Epidermal melanocyte (primary cell): ENCODE measurements around the gene APCDD1L.
"Not testable (repeated sequence)": the region's sequence is repeated elsewhere in the genome, so short reads cannot be mapped to it uniquely, and the experiment has no call there.

ENCODE experiments used
- DNase-seq: peaks from one replicate; pipeline ENCODE4 v3.0.0; 2011; ENCODE audit warnings: low spot score; ENCODE audit not compliant: insufficient read length

The APCDD1L gene

GRCh38 chr20:58446264-58446959 lies 68.8 kb downstream of the APCDD1L start:
- DNase-seq: no peak

- DNase-seq: no peak
Observed at GRCh38 chr20:58444746-58445255, 70.4 kb downstream of the APCDD1L start.

- no peak for DNase-seq
Observed at GRCh38 chr20:58441723-58442122, 73.5 kb downstream of the APCDD1L start.

- DNase-seq: no peak
Observed at GRCh38 chr20:58440021-58440767, 75.0 kb downstream of the APCDD1L start.

GRCh38 chr20:58438970-58439808 lies 76.0 kb downstream of the APCDD1L start:
- no peak for DNase-seq

GRCh38 chr20:58436868-58437645 lies 78.1 kb downstream of the APCDD1L start:
- no peak for DNase-seq

GRCh38 chr20:58435237-58435636 lies 80.0 kb downstream of the APCDD1L start:
- no peak for DNase-seq

GRCh38 chr20:58434326-58434725 lies 80.9 kb downstream of the APCDD1L start:
- no peak for DNase-seq

GRCh38 chr20:58433759-58434158 lies 81.4 kb downstream of the APCDD1L start:
- DNase-seq: no peak

GRCh38 chr20:58433029-58433647 lies 82.1 kb downstream of the APCDD1L start:
- no peak for DNase-seq

GRCh38 chr20:58432186-58432954 lies 82.8 kb downstream of the APCDD1L start:
- DNase-seq: no peak

GRCh38 chr20:58431134-58431533 lies 84.1 kb downstream of the APCDD1L start:
- no peak for DNase-seq

GRCh38 chr20:58429303-58429702 lies 85.9 kb downstream of the APCDD1L start:
- DNase-seq: no peak

GRCh38 chr20:58428364-58428763 lies 86.8 kb downstream of the APCDD1L start:
- DNase-seq: no peak

- DNase-seq: not testable (repeated sequence)
Observed at GRCh38 chr20:58427571-58427970, 87.6 kb downstream of the APCDD1L start.

- DNase-seq: no peak
Observed at GRCh38 chr20:58424218-58424969, 90.8 kb downstream of the APCDD1L start.

GRCh38 chr20:58421497-58421850 lies 93.7 kb downstream of the APCDD1L start:
- no peak for DNase-seq

- DNase-seq: no peak
Observed at GRCh38 chr20:58420798-58421496, 94.3 kb downstream of the APCDD1L start.
